Fibroblast of lung (primary cell): ENCODE data around the gene PDHX. TPM values are rescaled to one million over a fixed set of nuclear protein-coding genes. Genes with fewer than 3 reads are reported as not detected.

ENCODE experiments used
- DNase-seq, 2 donors: peaks; one replicate each; pipeline versions ENCODE4 v3.0.0 to v3.0.0-alpha.2; 2010; ENCODE audit warnings: low read depth in 2 of 2
- H2AFZ ChIP-seq: 2 replicates; pipeline ENCODE4 v1.5.1; 2012; ENCODE audit warnings: low read length, control low read depth, inconsistent platforms
- H3K27ac ChIP-seq: 2 replicates; pipeline ENCODE4 v1.5.1; 2011; ENCODE audit warnings: low read length, control low read depth; ENCODE audit not compliant: insufficient read depth
- H3K27me3 ChIP-seq: 2 replicates; pipeline ENCODE4 v1.5.1; 2011; ENCODE audit warnings: mild to moderate bottlenecking, low read length; ENCODE audit not compliant: control insufficient read depth, insufficient read depth
- H3K36me3 ChIP-seq: 2 replicates; pipeline ENCODE4 v1.5.1; 2011; ENCODE audit warnings: low read length; ENCODE audit not compliant: control insufficient read depth, insufficient read depth
- H3K4me1 ChIP-seq: 2 replicates; pipeline ENCODE4 v1.5.1; 2011; ENCODE audit warnings: low read length; ENCODE audit not compliant: control insufficient read depth, insufficient read depth; ENCODE audit errors: extremely low read depth
- H3K4me2 ChIP-seq: 2 replicates; pipeline ENCODE4 v1.5.1; 2011; ENCODE audit warnings: low read length, control low read depth; ENCODE audit not compliant: insufficient read depth; ENCODE audit errors: extremely low read depth
- H3K4me3 ChIP-seq, 4 experiments: fragments of 200-600 bp in 1 of 4; sonication (generic) in 1 of 4; replicated peaks in 1 of 4; 2 replicates each; pipeline ENCODE4 v1.5.1; 2011 to 2016; ENCODE audit warnings: low read length in 4 of 4, low read depth in 3 of 4, mild to moderate bottlenecking in 3 of 4, control low read depth in 2 of 4, inconsistent platforms in 1 of 4, mixed read lengths in 1 of 4; ENCODE audit not compliant: insufficient read depth in 1 of 4; ENCODE audit errors: control extremely low read depth in 1 of 4
- H3K79me2 ChIP-seq: 2 replicates; pipeline ENCODE4 v1.5.1; 2012; ENCODE audit warnings: mild to moderate bottlenecking, low read length, inconsistent platforms; ENCODE audit not compliant: control insufficient read depth, insufficient read depth
- H3K9ac ChIP-seq: 2 replicates; pipeline ENCODE4 v1.5.1; 2011; ENCODE audit warnings: mild to moderate bottlenecking, low read length, control low read depth; ENCODE audit not compliant: insufficient read depth
- H3K9me3 ChIP-seq: 2 replicates; pipeline ENCODE4 v1.5.1; 2012; ENCODE audit warnings: low read depth, low read length; ENCODE audit not compliant: control insufficient read depth, insufficient read depth
- H4K20me1 ChIP-seq: 2 replicates; pipeline ENCODE4 v1.5.1; 2011; ENCODE audit warnings: low read length; ENCODE audit not compliant: control insufficient read depth, insufficient read depth; ENCODE audit errors: extremely low read depth
- EZH2 ChIP-seq: IDR thresholded peaks from 2 replicates; pipeline ENCODE4 v1.5.1; 2012; ENCODE audit warnings: low read length, control low read depth, mild to moderate bottlenecking; ENCODE audit errors: missing control alignments
- polyA plus RNA-seq, 2 donors: library from polyadenylated mRNA; depleted of rRNA in 1 of 2; stranded (reverse) in 1 of 2; unstranded in 1 of 2; fragments of >200 nt; gene quantifications; 2 replicates each; pipeline ENCODE4 v1.2.1, GENCODE V29; 2011 to 2012; ENCODE audit warnings: missing spikeins in 1 of 2
- total RNA-seq: library from RNA; depleted of rRNA; stranded (reverse); fragments of >200 nt; gene quantifications from 2 replicates; pipeline ENCODE4 v1.2.1, GENCODE V29; 2014
- TF ChIP-seq, protein P1 (sequence below), 2 donors: IDR thresholded peaks in 1 of 2; conservative IDR thresholded peaks in 1 of 2; 1 replicate in 1 of 2; 2 replicates in 1 of 2; pipeline ENCODE4 v1.5.1; 2011 to 2012; ENCODE audit warnings: low read length in 2 of 2, control low read depth in 1 of 2, inconsistent platforms in 1 of 2, low read depth in 1 of 2, mild to moderate bottlenecking in 1 of 2

The PDHX gene
- total and polyA plus RNA-seq, 2 donors (not counting 1 experiment from before 2014, with no cell fraction given): 29.6 to 36.5 TPM

DNA sequence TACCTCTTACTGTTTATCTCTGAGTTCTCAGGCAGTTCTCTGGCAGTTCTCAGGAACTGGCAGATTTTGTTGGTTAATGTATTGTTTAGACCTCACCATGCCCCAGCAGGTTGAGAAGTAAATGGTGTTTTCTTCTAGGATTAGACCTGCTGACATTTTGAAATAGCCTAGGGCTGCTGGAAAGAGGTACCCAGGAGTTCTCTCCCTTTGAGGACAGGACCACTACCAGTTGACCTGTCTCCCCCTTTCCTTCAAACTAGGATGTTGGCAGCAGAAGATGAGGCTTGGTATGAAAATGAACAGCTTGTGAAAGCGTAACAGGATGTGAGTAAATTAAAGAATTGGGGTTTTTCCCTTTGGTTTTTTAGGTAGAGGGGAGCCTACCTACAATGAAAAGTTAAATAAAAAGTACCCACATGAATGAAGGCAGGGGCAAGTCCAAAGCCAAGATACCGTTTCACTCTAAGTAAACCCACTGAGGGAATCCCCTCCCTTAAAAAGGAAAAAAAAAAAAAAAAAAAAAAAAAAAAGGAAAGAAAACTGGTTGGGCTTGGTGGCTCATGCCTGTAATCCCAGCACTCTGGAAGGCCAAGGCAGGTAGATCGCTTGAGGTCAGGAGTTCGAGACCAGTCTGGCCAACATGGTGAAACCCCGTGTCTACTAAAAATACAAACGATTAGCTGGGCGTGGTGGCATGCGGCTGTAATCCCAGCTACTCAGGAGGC, 96.2 kb downstream of the PDHX start:
- Histone ChIP-seq H4K20me1 (no peaks in the 10 kb centered on the region), H3K27ac (no peak overlapping the region), H3K4me2 (no peak overlapping the region), H3K4me1 (peaks cover 8% of the 10 kb centered on the region), H3K36me3 (no peaks in the 10 kb centered on the region), H3K9ac (no peak overlapping the region), H2AFZ (no peak overlapping the region), H3K79me2 (no peaks in the 10 kb centered on the region), H3K4me3 (no peak overlapping the region), H3K27me3 (no peaks in the 10 kb centered on the region), H3K9me3 (no peaks in the 10 kb centered on the region)
- TF ChIP-seq EZH2: no peak
- DNase-seq: no peak

GRCh38 chr11:35013514-35014233, 97.3 kb downstream of the PDHX start:
- Histone ChIP-seq H3K36me3 (no peaks in the 10 kb centered on the region), H3K4me3 (no peak overlapping the region), H2AFZ (no peak overlapping the region), H3K4me1 (peaks cover 8% of the 10 kb centered on the region), H3K79me2 (no peaks in the 10 kb centered on the region), H3K27ac (peak overlapping the region; percentile 64), H4K20me1 (no peaks in the 10 kb centered on the region), H3K9ac (no peak overlapping the region), H3K9me3 (no peaks in the 10 kb centered on the region), H3K4me2 (peak overlapping the region; percentile 64), H3K27me3 (no peaks in the 10 kb centered on the region)
- TF ChIP-seq, protein P1, sequence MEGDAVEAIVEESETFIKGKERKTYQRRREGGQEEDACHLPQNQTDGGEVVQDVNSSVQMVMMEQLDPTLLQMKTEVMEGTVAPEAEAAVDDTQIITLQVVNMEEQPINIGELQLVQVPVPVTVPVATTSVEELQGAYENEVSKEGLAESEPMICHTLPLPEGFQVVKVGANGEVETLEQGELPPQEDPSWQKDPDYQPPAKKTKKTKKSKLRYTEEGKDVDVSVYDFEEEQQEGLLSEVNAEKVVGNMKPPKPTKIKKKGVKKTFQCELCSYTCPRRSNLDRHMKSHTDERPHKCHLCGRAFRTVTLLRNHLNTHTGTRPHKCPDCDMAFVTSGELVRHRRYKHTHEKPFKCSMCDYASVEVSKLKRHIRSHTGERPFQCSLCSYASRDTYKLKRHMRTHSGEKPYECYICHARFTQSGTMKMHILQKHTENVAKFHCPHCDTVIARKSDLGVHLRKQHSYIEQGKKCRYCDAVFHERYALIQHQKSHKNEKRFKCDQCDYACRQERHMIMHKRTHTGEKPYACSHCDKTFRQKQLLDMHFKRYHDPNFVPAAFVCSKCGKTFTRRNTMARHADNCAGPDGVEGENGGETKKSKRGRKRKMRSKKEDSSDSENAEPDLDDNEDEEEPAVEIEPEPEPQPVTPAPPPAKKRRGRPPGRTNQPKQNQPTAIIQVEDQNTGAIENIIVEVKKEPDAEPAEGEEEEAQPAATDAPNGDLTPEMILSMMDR (conservative IDR thresholded peaks at IDR 0.05 in 1 of 2, IDR thresholded peaks at IDR 0.05 in 1 of 2; ENCODE audit: low read depth in 1 of 2, low read length in 2 of 2): no peak
- TF ChIP-seq EZH2: no peak
- DNase-seq: peak; percentile 25 to 33

DNA sequence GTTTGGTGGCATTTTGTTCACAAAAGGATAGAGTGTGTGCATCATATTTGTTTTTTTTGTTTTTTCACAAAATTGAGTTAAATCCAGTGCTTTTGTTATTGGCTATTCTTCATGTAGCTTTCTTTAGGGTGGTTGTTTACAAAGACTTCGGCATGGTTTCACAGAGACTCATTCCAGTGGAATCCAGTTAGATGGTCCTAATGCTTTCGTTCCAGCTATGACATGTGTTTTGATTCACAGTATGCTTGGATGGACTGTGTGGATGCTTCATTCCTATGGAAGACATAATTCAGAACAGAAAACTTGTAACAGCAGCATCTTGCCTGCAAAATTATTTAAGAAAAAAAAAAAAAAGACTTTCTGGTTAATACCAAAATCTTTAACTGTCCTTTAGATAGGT, 97.9 kb downstream of the PDHX start:
- no peaks in the 10 kb centered on the region for H3K79me2 ChIP-seq
- H2AFZ ChIP-seq: no peak overlapping the region
- peak; percentile 86 to 94 for DNase-seq
- peaks cover 6% of the 10 kb centered on the region for H3K4me1 ChIP-seq
- H4K20me1 ChIP-seq: no peaks in the 10 kb centered on the region
- no peaks in the 10 kb centered on the region for H3K36me3 ChIP-seq
- H3K27me3 ChIP-seq: no peaks in the 10 kb centered on the region
- no peak overlapping the region for H3K4me3 ChIP-seq
- peak overlapping the region; percentile 64 for H3K4me2 ChIP-seq
- no peaks in the 10 kb centered on the region for H3K9me3 ChIP-seq
- H3K9ac ChIP-seq: no peak overlapping the region
- peak overlapping the region; percentile 64 for H3K27ac ChIP-seq
- no peak for TF ChIP-seq EZH2
- TF ChIP-seq, protein P1 (conservative IDR thresholded peaks at IDR 0.05 in 1 of 2, IDR thresholded peaks at IDR 0.05 in 1 of 2; ENCODE audit: low read depth in 1 of 2, low read length in 2 of 2): no peak
